Measurements from ENCODE around the gene ST3GAL6. TPM values are rescaled to one million over a fixed set of nuclear protein-coding genes. Genes with fewer than 3 reads are reported as not detected.
A peak's percentile ranks its signal among the peaks of the same experiment; 100 is the strongest.

ST3GAL6 gene
- total and polyA plus RNA-seq, 7 donors = 2.4 to 11.8 (median 3.9) TPM

DNA sequence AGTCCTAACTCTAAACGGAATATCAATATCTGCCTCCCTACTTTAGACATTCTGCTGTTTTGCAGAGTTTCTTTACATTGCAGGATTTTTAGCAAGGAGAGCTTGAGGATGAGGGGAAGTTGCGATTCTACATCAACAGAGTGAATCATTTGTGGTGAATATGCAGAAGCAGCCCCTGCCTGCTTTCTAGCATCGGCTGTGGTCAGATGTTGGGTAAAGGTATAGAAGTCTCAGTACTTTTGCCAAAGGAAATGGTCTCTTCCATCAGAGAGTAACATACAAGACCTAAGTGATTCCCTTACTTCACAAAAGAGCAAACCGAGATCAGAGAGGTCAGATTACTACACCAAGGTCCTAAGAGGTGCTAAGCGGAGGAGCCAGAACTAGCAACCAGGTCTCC, 15.2 kb downstream of the ST3GAL6 start:
- H3K27me3 ChIP-seq = no peaks in the 10 kb centered on the region
- peak overlapping the region in 2 of 4 donors; percentile 8 to 39 for H3K27ac ChIP-seq
- H3K36me3 ChIP-seq = no peaks in the 10 kb centered on the region
- H3K9me3 ChIP-seq = no peaks in the 10 kb centered on the region
- 65 to 69% methylated on average over 5 of the region's 5 CpGs for WGBS, 2 donors
- H3K4me3 ChIP-seq = no peak overlapping the region
- no peak for DNase-seq
- peaks cover 0 to 6% (median 0%) of the 10 kb centered on the region in 4 donors for H3K4me1 ChIP-seq
- intact Hi-C loops (cut with DNase I) = no loop called here
- TF ChIP-seq EP300 (IDR thresholded peaks at IDR 0.05) (no peak), POLR2A (IDR thresholded peaks at IDR 0.05) (no peak), POLR2AphosphoS5 (IDR thresholded peaks at IDR 0.05) (no peak)
- TF ChIP-seq, protein P1, sequence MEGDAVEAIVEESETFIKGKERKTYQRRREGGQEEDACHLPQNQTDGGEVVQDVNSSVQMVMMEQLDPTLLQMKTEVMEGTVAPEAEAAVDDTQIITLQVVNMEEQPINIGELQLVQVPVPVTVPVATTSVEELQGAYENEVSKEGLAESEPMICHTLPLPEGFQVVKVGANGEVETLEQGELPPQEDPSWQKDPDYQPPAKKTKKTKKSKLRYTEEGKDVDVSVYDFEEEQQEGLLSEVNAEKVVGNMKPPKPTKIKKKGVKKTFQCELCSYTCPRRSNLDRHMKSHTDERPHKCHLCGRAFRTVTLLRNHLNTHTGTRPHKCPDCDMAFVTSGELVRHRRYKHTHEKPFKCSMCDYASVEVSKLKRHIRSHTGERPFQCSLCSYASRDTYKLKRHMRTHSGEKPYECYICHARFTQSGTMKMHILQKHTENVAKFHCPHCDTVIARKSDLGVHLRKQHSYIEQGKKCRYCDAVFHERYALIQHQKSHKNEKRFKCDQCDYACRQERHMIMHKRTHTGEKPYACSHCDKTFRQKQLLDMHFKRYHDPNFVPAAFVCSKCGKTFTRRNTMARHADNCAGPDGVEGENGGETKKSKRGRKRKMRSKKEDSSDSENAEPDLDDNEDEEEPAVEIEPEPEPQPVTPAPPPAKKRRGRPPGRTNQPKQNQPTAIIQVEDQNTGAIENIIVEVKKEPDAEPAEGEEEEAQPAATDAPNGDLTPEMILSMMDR (IDR thresholded peaks at IDR 0.05) = no peak

DNA sequence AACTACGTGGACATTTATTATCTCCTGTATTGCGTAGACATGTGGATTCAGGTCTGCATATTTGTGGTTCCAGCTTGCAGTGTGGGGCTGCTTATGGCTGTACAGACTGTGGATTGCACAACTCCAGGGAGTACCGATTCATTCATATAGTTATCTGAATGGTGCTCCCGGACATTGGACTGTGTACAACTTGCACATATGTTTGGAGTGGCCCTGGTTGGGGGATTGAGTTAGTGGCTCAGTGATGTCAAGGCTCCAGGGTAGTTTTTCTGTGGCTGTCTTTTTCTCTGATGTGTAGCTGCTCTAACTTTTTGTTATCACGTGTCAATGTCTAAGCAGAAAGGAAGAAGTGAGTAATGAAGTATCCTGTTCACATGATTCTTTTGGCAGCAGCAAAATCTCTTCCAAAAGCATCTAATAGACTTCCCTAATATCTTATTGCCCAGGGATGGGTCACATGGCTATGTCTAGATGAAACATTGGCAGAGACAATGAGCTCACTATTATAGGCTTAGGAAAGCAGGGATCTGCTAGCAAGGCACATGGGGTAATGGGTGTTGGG, 15.8 kb downstream of the ST3GAL6 start:
- Histone ChIP-seq H3K9me3 (no peaks in the 10 kb centered on the region), H3K36me3 (no peaks in the 10 kb centered on the region), H3K27ac (peak overlapping the region in 2 of 4 donors; percentile 8 to 39), H3K27me3 (no peaks in the 10 kb centered on the region), H3K4me1 (peaks cover 0 to 6% (median 0%) of the 10 kb centered on the region in 4 donors), H3K4me3 (no peak overlapping the region)
- DNase-seq = no peak
- intact Hi-C loops (cut with DNase I) = no loop called here
- no peak for TF ChIP-seq POLR2A (IDR thresholded peaks at IDR 0.05)
- peak in 1 of 4 donors; percentile 21 for TF ChIP-seq POLR2AphosphoS5 (IDR thresholded peaks at IDR 0.05)
- TF ChIP-seq, protein P1 (IDR thresholded peaks at IDR 0.05) = no peak
- WGBS, 2 donors = 36 to 44% methylated on average over 5 of the region's 5 CpGs

DNA sequence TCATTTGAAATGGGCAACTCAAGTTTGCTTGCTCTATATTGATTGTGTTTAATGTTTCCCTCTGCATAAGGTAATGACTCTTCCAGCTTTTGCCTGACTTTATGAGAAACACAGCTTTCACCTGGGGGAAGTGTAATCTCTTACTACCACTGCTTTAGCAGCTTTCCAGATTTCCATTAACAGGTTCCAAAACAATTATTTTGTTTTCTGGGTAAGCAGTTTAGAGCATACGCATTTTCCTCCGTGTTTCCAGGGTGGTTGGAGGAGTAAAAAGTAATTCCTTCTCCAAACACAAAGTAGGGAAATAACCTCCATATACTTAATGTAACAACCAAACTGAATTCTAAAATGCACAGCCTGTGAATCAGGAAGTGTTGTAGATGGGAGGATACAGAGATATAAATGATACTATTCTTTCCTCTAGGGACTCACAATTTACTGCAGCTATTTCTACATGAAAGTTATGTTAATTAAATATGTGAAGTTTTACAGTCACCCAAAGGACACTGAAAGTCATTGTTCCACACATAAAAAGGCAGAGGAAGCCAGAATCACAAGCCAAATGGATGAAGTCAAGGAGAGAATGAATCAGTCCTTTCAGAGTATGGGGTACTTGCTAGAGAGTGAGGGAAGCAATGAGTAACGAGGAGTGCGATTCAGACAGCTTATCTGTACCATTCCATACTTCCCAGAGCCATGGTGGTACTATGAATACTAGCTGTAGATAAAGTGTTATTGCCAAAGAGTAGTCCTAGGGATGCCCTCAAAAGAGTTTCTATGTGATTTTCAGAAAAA, 16.6 kb downstream of the ST3GAL6 start:
- no peaks in the 10 kb centered on the region for H3K36me3 ChIP-seq
- TF ChIP-seq, protein P1 (IDR thresholded peaks at IDR 0.05) = no peak
- TF ChIP-seq EP300 (IDR thresholded peaks at IDR 0.05) (no peak), POLR2A (IDR thresholded peaks at IDR 0.05) (no peak), POLR2AphosphoS5 (IDR thresholded peaks at IDR 0.05) (peak in 1 of 4 donors; percentile 30)
- intact Hi-C loops (cut with DNase I) = no loop called here
- H3K27me3 ChIP-seq = no peaks in the 10 kb centered on the region
- H3K4me3 ChIP-seq = no peak overlapping the region
- peak overlapping the region; percentile 8 to 39 (median 28) for H3K27ac ChIP-seq
- no peaks in the 10 kb centered on the region for H3K9me3 ChIP-seq
- 53 to 72% methylated on average over 4 of the region's 4 CpGs for WGBS, 2 donors
- peaks cover 0 to 6% (median 0%) of the 10 kb centered on the region in 4 donors for H3K4me1 ChIP-seq
- no peak for DNase-seq

DNA sequence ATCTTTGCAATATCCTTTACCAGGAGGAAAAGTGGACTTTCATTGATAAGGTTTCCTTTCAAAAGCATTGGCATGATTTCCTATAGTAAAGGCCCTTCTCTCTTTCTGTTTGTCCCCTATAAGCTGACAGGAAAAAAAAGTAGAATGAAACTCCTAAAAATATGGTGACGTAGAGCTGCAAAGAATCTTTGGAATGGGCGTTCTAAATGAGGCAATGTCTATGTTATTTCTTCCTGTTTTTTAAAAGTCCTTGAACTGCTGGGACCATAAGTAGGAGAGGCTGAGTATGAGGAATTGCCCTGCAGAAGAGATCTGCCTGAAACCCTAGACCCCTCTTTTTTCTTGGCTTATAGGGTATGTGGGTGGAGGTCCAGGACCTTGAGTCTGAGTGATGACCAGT, 17.2 kb downstream of the ST3GAL6 start:
- H3K27ac ChIP-seq = peak overlapping the region in 2 of 4 donors; percentile 4 to 17
- no peak for DNase-seq
- 92 to 94% methylated on average over 2 of the region's 2 CpGs for WGBS, 2 donors
- intact Hi-C loops (cut with DNase I) = no loop called here
- no peaks in the 10 kb centered on the region for H3K9me3 ChIP-seq
- H3K27me3 ChIP-seq = no peaks in the 10 kb centered on the region
- H3K4me1 ChIP-seq = peaks cover 0 to 6% (median 0%) of the 10 kb centered on the region in 4 donors
- H3K36me3 ChIP-seq = no peaks in the 10 kb centered on the region
- no peak overlapping the region for H3K4me3 ChIP-seq
- TF ChIP-seq POLR2AphosphoS5 (IDR thresholded peaks at IDR 0.05) = no peak
- no peak for TF ChIP-seq EP300 (IDR thresholded peaks at IDR 0.05)
- no peak for TF ChIP-seq POLR2A (IDR thresholded peaks at IDR 0.05)
- TF ChIP-seq, protein P1 (IDR thresholded peaks at IDR 0.05) = no peak

Data from sigmoid colon (tissue), 7 donors.